Brain microvascular endothelial cell (primary cell): ENCODE measurements around the gene FGF11.

Experiments
- DNase-seq: peaks from one replicate; pipeline ENCODE4 v3.0.0-alpha.2; 2020
- H3K27ac ChIP-seq: fragments of 250-450 bp; sonication (Bioruptor Pico); 2 replicates; pipeline ENCODE4 v1.5.1; 2020; ENCODE audit warnings: mild to moderate bottlenecking, moderate library complexity
- H3K27me3 ChIP-seq: fragments of 250-450 bp; sonication (Bioruptor Pico); replicated peaks from 2 replicates; pipeline ENCODE4 v1.5.1; 2020; ENCODE audit warnings: mild to moderate bottlenecking
- H3K36me3 ChIP-seq: fragments of 250-450 bp; sonication (Bioruptor Pico); replicated peaks from 2 replicates; pipeline ENCODE4 v1.5.1; 2020; ENCODE audit warnings: mild to moderate bottlenecking
- H3K4me3 ChIP-seq: 2 replicates; pipeline ENCODE4 v1.5.1; 2011; ENCODE audit warnings: low read depth, mild to moderate bottlenecking, control low read depth, low read length, moderate library complexity
- in situ Hi-C: cut with HindIII; loops from 2 replicates; pipeline ENCODE4 v1.10.0; 2017; ENCODE audit warnings: low sequenced_read_pairs, low pct_ligation_motif_present
- TF ChIP-seq, protein P1 (sequence below): IDR thresholded peaks from 2 replicates; pipeline ENCODE4 v1.5.1; 2011; ENCODE audit warnings: low read depth, mild to moderate bottlenecking, moderate library complexity, low read length, control low read depth, inconsistent platforms; ENCODE audit errors: missing control alignments

FGF11 gene

DNA sequence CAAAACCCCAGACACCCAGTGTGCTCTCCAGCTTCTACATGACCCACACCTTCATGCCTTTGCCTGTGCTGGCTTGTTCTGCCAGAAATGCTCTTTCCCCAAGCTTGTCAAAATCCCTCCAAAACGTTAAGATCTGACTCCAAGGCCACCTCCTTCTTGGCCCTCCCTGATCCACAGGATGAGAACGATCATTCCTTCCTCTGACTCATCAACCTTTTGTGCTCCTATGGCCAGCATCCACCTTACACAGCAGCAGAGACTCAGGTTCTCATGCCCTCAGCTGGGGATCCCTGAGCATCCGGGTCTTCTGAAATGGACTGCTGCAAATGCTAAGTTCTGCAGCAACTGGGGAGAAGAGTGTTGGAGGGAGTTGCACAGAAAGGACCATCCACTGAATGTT is 37.2 kb downstream of the FGF11 start:
- in situ Hi-C loops, result no loop called here
- Histone ChIP-seq H3K27ac (no peak overlapping the region), H3K36me3 (no peaks in the 10 kb centered on the region), H3K4me3 (no peak overlapping the region), H3K27me3 (no peaks in the 10 kb centered on the region)
- DNase-seq, result no peak
- TF ChIP-seq, protein P1, sequence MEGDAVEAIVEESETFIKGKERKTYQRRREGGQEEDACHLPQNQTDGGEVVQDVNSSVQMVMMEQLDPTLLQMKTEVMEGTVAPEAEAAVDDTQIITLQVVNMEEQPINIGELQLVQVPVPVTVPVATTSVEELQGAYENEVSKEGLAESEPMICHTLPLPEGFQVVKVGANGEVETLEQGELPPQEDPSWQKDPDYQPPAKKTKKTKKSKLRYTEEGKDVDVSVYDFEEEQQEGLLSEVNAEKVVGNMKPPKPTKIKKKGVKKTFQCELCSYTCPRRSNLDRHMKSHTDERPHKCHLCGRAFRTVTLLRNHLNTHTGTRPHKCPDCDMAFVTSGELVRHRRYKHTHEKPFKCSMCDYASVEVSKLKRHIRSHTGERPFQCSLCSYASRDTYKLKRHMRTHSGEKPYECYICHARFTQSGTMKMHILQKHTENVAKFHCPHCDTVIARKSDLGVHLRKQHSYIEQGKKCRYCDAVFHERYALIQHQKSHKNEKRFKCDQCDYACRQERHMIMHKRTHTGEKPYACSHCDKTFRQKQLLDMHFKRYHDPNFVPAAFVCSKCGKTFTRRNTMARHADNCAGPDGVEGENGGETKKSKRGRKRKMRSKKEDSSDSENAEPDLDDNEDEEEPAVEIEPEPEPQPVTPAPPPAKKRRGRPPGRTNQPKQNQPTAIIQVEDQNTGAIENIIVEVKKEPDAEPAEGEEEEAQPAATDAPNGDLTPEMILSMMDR, result no peak

DNA sequence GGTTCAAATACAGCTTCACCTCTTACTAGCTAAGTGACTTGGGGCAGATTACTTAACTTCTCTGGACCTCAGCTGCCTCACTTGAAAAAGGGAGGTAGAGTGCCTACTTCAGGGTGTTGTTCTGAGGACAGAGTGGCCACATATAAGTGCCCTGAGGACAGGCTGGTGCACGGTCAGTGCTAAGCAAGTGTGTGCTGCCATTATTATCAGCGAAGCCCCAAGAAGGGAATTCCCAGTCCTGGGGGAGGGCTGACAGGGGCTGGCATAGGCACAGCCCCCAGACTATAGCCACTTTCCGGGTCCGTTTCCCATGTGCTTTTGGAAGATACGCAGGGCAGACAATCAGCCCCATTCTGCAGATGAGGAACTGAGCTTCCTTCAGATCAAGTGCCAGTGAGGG is 37.6 kb downstream of the FGF11 start:
- Histone ChIP-seq H3K27ac (no peak overlapping the region), H3K36me3 (no peaks in the 10 kb centered on the region), H3K27me3 (no peaks in the 10 kb centered on the region), H3K4me3 (no peak overlapping the region)
- in situ Hi-C loops, result no loop called here
- no peak for DNase-seq
- TF ChIP-seq, protein P1, result no peak

DNA sequence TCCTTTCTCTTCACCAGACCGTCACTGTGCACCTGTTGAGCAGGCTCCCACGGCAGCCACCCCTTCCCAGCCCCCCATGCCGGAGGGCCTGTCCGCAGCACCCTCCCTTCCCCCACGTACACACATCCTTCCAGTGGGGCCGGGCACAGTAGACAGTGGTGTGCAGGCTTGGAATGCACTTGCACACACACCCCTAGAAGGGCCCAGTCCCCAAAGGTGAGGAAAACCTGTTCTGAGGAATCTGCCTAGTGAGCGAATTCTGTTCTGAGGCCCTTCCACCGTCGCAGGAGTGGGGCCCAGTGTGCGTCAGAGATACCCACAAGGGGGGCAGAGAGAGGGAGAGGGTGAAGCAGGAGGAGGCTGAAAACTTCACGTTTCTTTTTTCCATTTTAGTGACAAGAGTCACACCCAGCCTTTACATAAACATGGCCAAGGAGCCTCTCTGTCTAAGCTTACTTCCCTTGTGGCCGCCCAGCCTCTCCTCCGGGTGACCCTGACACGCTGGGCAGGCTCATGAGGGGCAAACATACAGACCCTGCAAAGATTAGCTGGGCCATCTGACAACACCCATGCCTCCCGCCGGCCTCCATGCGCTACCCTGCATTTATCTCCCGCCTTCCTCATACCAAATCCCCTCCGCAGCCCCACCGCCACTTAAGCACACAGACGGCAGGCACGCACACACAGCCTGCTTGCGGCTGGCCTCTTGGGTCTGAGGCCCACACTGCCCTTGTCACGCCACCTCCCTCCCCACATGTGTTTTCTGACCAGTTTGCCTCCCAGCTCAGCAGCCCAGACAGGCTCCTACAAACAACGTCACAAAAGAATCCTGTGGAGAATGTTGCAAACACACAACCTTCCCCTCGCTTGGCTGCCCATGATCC is 38.3 kb downstream of the FGF11 start:
- no peaks in the 10 kb centered on the region for H3K27me3 ChIP-seq
- in situ Hi-C loops, result no loop called here
- H3K36me3 ChIP-seq, result no peaks in the 10 kb centered on the region
- DNase-seq, result peak; percentile 72
- peak overlapping the region; percentile 72 for H3K4me3 ChIP-seq
- TF ChIP-seq, protein P1, result no peak
- peak overlapping the region; percentile 78 for H3K27ac ChIP-seq

DNA sequence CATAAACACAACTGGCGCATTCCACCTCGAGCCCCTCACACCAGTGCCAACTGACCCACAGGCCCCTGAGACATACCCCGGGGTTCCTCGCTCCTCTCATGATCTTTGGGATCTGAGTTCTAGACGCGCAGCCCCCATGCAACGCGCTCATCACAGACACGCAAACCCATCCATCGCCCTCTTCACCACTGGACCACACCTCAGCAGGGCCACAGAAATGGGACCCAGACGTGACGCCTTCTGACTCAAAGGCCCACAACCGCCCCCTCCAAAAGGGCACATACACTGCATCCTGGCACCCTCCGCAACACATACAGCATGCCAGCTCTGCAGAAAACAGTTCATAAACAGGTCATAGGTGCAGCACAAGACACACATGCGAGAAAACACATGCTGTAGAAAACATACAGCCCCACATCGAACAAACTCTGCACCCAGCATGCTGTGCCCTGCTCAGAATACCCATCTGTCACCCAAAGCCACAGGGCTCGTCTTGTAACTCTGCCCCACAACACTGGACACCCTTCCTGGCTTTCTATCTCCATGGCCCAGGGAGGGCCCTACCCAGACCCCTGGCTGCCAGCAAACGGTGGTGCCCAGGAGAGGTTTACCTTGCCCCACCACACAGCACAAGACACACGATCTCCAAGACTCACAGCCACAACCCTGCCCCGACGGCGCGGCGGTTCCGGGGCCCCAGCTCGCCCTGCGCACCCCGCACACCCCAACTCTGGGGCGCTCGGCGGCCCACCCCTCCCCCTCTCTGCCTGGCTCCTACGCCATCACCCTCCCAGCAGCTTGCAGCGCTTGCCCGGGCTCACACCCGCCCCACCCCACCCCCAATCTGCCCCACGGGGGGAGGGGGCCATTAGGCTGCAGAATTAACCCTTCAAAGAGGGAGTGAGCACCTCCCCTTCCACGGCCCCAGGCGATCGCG is 39.2 kb downstream of the FGF11 start:
- Histone ChIP-seq H3K36me3 (no peaks in the 10 kb centered on the region), H3K4me3 (peak overlapping the region; percentile 72), H3K27me3 (no peaks in the 10 kb centered on the region), H3K27ac (peak overlapping the region; percentile 78)
- TF ChIP-seq, protein P1, result peak; percentile 1
- DNase-seq, result no peak
- in situ Hi-C loops, result no loop called here

DNA sequence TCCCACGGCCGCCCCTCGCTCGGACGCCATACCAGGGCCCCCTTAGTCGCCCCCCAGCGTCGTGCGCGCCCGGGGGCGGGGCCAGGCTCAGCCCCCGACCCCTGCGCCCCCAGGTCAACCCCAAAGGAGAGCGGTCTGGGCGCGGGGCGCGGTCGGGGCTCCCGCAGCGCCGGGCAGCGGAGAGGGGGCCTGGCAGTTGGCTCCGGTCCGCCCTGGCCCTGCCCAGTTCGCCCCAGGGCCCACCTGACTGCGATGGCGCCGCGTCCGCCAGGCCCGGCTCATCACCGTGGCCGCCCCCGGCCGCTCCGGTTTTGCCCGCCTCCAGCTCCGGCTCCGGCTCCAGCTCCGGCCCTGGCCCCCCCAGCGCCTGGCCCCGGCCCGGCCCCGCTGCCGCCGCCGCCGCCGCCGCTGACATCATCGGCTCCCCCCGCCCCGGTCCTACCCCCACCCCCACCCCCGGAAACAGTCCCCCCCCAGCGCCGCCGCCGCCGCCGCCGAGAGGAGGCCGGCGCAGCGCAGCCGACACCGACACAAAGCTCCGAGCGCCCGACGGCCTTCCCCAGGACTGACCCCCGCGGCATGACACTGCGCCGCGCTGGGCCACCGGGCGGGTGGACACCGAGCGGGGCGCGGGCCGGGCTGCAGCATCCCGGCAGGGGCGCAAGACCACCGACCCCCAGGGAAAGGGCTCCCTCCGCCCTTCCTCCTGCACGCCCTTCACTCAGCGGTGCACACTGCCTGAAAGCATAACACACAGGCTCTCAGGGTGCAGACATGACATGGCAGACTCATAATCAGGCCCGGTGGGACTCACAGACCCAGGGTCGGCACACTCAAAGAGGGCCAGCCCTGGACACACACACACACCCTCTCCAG is 40.1 kb downstream of the FGF11 start, which contains the start of gene ZBTB4:
Gene ZBTB4 (minus strand): TSS at position 419 of the 876 bp plus-strand sequence. CDS start 12,830 bp downstream, outside the sequence.
- H3K36me3 ChIP-seq, result no peaks in the 10 kb centered on the region
- in situ Hi-C loops, result no loop called here
- TF ChIP-seq, protein P1, result no peak
- no peak for DNase-seq
- H3K27ac ChIP-seq, result peak within 1 kb of the TSS; percentile 78
- peak within 1 kb of the TSS; percentile 72 for H3K4me3 ChIP-seq
- no peaks in the 10 kb centered on the region for H3K27me3 ChIP-seq
